ENCODE measurements around the gene ATF7IP2.

ATF7IP2 gene

GRCh38 chr16:10383626-10384025 lies 2.2 kb upstream of the ATF7IP2 start:
- no peak for DNase-seq (ENCODE audit: extremely low read depth, low read depth)
- TF ChIP-seq CTCF (IDR thresholded peaks at IDR 0.05; ENCODE audit: low read depth, low read length, missing control alignments) = no peak
- no peak overlapping the region for H3K4me3 ChIP-seq (replicated peaks; ENCODE audit: low read depth, low read length)

- no peak for DNase-seq (ENCODE audit: extremely low read depth, low read depth)
- peak overlapping the region; percentile 83 for H3K4me3 ChIP-seq (replicated peaks; ENCODE audit: low read depth, low read length)
- TF ChIP-seq CTCF (IDR thresholded peaks at IDR 0.05; ENCODE audit: low read depth, low read length, missing control alignments) = no peak
Measured at GRCh38 chr16:10386517-10387100, 748 bp downstream of the ATF7IP2 start.

GRCh38 chr16:10387188-10387617 lies 1.3 kb downstream of the ATF7IP2 start:
- H3K4me3 ChIP-seq (replicated peaks; ENCODE audit: low read depth, low read length) = peak overlapping the region; percentile 83
- DNase-seq (ENCODE audit: extremely low read depth, low read depth) = no peak
- no peak for TF ChIP-seq CTCF (IDR thresholded peaks at IDR 0.05; ENCODE audit: low read depth, low read length, missing control alignments)

- no peak for TF ChIP-seq CTCF (IDR thresholded peaks at IDR 0.05; ENCODE audit: low read depth, low read length, missing control alignments)
- no peak for DNase-seq (ENCODE audit: extremely low read depth, low read depth)
Measured at GRCh38 chr16:10388988-10389387, 3.1 kb downstream of the ATF7IP2 start.

GRCh38 chr16:10390330-10390729 lies 4.5 kb downstream of the ATF7IP2 start:
- no peak for DNase-seq (ENCODE audit: extremely low read depth, low read depth)
- no peak for TF ChIP-seq CTCF (IDR thresholded peaks at IDR 0.05; ENCODE audit: low read depth, low read length, missing control alignments)
- H3K4me3 ChIP-seq (replicated peaks; ENCODE audit: low read depth, low read length) = no peak overlapping the region

More at GRCh38 chr16:10388988-10389387, 3.1 kb downstream of the ATF7IP2 start:
- no peak overlapping the region for H3K4me3 ChIP-seq (replicated peaks; ENCODE audit: low read depth, low read length)

GRCh38 chr16:10390867-10391266 lies 5.0 kb downstream of the ATF7IP2 start:
- TF ChIP-seq CTCF (IDR thresholded peaks at IDR 0.05; ENCODE audit: low read depth, low read length, missing control alignments) = no peak
- DNase-seq (ENCODE audit: extremely low read depth, low read depth) = no peak
- H3K4me3 ChIP-seq (replicated peaks; ENCODE audit: low read depth, low read length) = no peak overlapping the region

GRCh38 chr16:10391339-10391738 lies 5.5 kb downstream of the ATF7IP2 start:
- no peak overlapping the region for H3K4me3 ChIP-seq (replicated peaks; ENCODE audit: low read depth, low read length)
- no peak for DNase-seq (ENCODE audit: extremely low read depth, low read depth)
- no peak for TF ChIP-seq CTCF (IDR thresholded peaks at IDR 0.05; ENCODE audit: low read depth, low read length, missing control alignments)

Measured in HFF-Myc (cell line).